HG03060 (cell line): ENCODE measurements around the gene CIP2A.
A peak's percentile ranks its signal among the peaks of the same experiment; 100 is the strongest.

Experiments
- ATAC-seq: cut with Tn5 transposase; IDR thresholded peaks from one replicate; pipeline ENCODE4 v1.9.1; 2021; ENCODE audit warnings: low read depth, moderate number of reproducible peaks; ENCODE audit not compliant: unreplicated experiment

The CIP2A gene

DNA sequence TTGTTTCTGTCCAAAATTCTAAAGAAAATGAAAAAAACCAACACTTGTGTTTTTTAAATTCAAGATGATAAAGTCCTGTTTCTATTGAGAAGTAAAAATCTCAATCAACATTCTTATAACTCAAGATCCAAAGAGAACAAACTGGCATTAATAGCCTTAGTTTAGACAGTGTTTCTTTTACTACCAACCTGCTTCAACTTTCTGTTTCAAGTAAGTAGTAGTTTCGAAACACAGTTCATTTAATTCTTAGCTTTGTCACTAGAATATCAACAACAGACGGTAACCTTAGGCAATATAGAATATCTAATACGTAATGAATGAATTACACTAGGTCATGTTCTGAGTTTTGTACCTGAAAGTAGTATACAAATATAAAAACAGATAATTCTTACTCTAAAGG lies 23.7 kb downstream of the CIP2A start:
- no peak for ATAC-seq

DNA sequence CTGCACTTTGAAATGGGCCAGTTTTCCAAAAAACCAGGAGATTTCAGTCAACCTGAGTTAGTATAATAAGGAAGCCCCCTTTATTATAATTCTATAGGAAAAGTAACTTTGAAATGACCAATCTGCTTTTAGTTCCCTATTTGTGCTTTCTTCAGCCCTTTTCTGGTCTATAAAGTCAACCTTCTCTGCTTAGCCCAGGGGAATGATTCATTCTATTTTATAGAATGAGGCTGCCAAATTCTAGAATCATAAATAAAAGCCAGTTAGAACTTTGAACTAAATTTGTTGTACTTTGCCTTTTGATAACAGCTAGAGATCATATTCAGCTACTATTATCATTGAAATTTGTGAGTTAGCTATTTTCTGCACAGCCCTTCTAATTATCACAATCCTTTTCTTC lies 24.7 kb downstream of the CIP2A start:
- no peak for ATAC-seq

DNA sequence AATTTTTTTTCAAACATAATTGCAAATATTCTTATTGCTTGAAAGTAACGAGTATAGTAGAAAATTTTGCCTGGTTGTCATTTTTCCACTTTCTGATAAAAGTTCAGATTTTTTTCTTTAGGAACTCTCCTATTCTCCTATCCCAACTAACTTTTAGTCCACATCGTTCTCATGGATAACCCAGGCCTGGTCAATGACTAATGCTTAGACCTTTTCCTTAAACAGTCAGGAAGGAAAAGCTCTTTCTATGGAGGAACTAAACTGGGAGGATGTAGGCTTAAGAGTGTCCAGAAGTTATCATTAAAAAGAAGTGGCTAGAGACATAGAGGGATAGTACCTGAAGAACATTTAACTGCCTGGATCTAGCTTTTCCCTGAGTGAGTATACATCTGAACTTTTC lies 26.7 kb downstream of the CIP2A start:
- ATAC-seq, result no peak

DNA sequence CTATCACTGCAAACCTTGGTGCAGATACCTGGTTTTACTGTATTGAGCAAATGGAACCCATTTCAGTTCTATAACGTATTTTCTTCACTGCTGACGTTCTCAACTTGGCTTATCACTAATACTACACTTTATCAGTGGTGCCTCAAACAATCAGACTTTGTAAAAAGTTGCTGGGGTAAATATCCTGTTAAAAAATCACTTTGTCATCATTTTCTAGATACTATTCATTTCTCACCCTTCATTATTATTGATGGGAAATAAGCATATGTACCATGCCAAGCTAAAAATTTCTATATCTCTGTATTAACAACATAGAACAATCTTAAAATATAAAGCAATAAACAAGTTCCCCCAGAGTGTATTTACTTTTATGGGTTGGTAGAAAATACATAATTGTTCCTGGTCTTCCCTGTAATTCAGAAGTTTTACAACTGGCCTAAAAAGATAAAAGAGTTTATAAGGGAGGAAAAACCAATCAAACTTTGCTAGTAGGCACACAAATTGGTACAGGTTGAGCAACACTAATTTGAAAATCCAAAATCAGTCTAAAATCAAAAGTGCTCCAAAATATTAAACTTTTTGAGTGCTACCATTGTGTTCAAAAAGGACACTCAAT lies 33.2 kb downstream of the CIP2A start:
- ATAC-seq, result no peak

GRCh38 chr3:108554913-108555571 lies 34.2 kb downstream of the CIP2A start:
- no peak for ATAC-seq

GRCh38 chr3:108554229-108554628 lies 35.0 kb downstream of the CIP2A start:
- ATAC-seq, result no peak

GRCh38 chr3:108552267-108553159 lies 36.7 kb downstream of the CIP2A start:
- no peak for ATAC-seq

GRCh38 chr3:108548886-108549285 lies 40.4 kb downstream of the CIP2A start:
- no peak for ATAC-seq

GRCh38 chr3:108548304-108548703 lies 40.9 kb downstream of the CIP2A start:
- ATAC-seq, result no peak

GRCh38 chr3:108546692-108547091 lies 42.5 kb downstream of the CIP2A start:
- ATAC-seq, result no peak

DNA sequence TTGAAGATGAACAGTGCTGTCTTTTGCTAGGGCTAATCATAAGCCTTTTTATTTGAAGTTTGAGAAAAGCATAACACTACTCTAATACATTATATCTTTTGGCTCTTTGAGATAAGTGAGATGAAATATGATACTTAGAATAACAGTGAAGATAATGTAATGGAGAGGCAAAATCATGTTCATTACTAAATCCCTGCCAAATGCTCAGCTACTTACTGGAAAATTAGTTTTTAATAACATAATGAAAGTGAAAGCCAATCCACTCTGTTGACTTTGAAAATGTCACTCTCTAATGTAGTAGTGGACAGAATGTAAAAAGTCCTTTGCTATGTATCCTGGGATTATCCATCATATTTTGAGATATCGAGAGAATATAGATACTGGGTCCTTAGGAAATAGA lies 43.0 kb downstream of the CIP2A start:
- no peak for ATAC-seq

DNA sequence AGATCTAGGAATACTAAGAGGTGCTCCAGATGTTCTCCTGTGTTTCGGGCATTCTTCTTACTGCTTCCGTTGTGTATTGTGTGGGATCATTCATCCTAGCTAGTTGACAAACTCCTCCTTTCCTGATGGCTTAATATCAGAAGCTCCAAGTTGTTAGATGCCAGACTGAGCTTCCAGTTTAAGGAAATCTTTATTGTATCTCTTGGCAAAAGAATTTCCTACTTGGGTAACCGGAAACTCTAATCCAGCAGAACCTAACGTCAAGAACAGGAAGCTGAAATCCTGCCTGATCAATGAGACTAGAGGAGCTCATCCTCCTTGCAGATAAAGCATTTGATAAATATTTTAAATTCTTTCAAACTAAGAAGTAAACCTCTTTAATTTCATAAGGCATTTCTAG lies 51.2 kb downstream of the CIP2A start:
- no peak for ATAC-seq

DNA sequence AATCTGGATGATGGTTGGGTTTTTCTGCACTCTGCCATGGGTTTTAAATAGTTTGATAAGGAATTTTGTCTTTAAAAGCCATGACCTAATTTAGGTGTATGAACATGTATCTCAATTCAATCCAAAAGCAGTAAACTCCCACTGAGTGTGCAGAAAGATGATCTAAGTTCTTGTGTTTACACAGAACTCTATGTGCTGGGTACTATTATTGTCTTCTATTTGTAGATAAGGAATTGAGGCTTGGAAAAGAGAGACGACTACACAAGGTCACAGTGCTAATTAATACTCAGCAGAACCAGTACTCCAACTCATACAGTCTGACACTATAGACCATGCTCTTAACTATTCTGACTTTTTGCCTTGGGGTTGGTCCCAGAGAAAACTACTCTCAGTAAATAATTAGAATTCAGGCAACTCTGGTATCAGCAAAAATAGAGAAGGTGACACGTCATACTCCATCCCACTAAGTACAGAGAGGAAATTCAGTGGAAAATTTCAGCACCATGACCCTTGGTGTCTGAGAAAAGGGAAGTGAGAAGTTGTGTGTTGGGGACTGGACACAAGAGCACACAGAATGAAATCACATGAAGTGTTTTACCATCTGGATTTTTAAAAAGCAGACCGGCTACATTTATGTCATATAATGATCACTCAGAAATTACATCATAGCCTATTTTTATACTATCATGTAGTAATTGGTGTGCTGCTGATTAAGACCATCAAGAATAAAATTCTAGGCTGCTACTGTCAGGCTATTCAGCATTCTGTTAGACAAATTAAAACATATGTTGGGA lies 60.6 kb downstream of the CIP2A start:
- peak; percentile 78 for ATAC-seq

DNA sequence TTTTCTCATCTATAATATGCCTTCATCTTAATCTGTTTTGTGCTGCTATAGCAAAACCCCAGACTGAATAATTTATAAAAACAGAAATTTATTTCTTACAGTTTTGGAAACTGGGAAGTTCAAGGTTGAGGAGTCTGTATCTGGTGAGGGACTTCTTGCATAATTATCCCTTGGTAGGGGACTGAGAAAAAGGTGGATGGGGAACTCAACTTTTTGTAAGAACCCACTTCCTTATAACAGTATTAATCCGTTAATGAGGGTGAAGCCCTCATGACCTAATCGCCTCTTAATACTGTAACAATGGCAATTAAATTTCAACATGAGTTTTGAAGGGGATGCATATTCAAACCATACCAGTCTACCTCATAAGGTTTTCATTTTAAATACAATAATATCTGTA lies 61.4 kb downstream of the CIP2A start:
- no peak for ATAC-seq

- ATAC-seq, result no peak
Observed at GRCh38 chr3:108527109-108527508, 62.1 kb downstream of the CIP2A start.

- ATAC-seq, result no peak
Observed at GRCh38 chr3:108525971-108526370, 63.3 kb downstream of the CIP2A start.

GRCh38 chr3:108525256-108525655 lies 64.0 kb downstream of the CIP2A start:
- no peak for ATAC-seq

- no peak for ATAC-seq
Observed at GRCh38 chr3:108524537-108524936, 64.7 kb downstream of the CIP2A start.

DNA sequence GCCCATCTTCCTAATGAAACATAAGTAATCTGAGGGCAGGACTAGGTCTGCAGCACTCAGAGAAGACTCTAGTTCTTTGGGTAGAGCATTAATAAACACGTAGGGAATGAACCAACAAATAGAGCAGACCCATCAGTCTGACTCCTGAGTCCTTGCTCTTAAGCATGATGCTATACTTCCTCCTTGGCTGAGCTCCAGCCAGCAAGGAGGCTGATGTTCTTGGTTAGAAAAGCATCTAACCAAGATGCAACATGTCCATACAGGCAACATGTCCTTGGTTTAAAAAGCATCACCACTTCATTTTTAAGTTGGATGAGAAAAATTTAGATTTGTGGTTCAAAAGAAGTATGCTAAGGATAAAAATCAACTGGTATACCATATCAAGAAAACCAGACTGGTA lies 70.3 kb downstream of the CIP2A start:
- no peak for ATAC-seq

DNA sequence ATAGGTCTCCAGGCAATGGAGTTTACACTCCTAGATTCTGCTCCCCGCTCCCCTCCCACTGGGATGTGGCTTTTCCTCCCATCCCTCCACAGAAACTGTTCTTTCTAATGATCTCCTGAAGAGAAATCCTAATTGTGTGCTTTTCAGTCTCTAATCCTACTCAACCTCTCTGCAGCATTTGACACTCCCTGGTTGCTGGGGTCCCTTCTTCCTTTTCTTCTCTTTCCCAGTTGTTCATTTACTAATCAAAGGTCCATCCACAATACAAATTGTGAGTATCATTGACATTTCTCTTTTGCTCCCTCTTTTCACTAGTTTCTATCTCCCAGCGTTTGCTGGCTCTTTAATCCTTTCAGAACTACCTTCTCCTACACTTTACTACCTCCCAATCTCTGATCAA lies 72.4 kb downstream of the CIP2A start:
- no peak for ATAC-seq

- no peak for ATAC-seq
Observed at GRCh38 chr3:108513961-108514360, 75.3 kb downstream of the CIP2A start.
